Activated naive CD8-positive, alpha-beta T cell treated with anti-CD3 and anti-CD28 coated beads, Interleukin-2, amount 50 U/mL, for 16 hours (primary cell): ENCODE data around the gene HOXD13.

Experiments
- DNase-seq: peaks from one replicate; pipeline ENCODE4 v3.0.0-alpha.2; 2020; ENCODE audit warnings: low read depth, low spot score

Gene HOXD13

DNA sequence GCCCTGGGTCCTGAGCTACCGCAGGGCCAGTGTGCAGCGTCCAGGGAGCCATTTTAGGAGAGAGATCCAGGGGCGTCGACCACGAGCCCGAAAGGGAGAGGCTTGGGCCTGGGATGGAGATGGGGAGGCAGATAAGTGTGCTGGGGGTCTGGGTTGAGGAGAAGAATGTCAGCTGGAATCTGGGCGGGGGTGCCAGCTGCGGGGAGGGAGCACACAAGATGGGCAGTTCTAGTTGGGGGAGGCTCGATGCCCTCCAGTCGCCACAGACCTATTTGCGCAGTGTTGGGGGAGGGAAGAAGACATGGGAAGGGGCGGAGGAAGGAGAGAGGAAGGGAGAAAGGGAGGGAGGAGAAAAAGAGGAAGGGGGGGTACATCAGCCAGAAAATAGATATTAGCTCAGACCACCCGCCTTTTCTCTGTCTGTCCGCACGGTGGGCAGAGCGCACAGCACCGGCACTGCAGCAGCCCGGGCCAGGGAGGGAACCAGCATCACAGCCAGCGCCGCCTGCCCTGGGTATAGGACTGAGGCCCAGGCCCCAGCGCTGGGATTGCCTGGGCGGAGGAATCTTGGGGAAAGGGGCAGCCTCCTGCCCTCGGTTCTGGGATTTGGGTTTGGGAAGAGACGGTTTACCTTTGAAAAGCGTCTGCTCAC lies 12.7 kb downstream of the HOXD13 start:
- no peak for DNase-seq

DNA sequence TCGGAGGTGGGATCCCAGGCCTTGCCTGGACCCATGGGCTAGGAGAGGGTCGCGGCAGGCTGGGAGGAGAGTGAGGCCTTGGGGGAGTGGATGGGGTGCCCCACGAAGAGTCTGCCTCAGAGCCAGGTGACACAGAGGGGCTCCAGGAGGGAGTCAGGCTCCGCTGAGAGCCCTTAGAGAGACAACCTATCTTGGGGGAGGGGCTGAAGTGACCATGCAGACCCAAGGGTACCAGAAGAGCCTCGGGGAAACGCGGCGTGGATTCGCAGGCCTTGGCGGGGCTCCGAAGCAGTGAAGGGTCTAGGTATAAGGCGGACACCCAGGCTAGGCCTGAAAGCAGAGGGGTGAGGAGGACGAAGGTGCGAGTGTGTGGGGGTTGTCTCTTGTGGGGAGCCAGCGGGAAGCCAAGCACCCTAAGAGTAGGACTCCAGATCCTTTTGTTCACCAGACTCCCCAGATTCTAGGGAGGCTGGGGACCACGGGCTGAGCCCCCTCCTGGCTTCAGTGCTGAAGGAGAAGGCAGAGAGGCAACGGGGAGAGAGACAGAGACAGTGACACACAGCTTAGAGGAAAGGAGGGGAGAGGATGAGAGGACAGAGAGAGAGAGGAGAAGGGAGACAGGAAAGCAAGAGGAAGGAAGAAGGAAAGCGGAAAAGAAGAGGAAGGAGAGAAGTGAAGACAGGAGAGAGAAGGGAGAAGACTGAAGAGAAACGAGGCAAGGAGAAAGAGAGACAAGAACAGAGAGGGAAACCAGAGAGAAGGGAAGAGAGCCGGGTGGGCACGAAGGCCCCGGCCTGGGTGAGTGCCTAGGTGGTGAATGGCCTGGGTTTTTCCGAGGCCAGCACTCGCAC lies 13.4 kb downstream of the HOXD13 start:
- no peak for DNase-seq

DNA sequence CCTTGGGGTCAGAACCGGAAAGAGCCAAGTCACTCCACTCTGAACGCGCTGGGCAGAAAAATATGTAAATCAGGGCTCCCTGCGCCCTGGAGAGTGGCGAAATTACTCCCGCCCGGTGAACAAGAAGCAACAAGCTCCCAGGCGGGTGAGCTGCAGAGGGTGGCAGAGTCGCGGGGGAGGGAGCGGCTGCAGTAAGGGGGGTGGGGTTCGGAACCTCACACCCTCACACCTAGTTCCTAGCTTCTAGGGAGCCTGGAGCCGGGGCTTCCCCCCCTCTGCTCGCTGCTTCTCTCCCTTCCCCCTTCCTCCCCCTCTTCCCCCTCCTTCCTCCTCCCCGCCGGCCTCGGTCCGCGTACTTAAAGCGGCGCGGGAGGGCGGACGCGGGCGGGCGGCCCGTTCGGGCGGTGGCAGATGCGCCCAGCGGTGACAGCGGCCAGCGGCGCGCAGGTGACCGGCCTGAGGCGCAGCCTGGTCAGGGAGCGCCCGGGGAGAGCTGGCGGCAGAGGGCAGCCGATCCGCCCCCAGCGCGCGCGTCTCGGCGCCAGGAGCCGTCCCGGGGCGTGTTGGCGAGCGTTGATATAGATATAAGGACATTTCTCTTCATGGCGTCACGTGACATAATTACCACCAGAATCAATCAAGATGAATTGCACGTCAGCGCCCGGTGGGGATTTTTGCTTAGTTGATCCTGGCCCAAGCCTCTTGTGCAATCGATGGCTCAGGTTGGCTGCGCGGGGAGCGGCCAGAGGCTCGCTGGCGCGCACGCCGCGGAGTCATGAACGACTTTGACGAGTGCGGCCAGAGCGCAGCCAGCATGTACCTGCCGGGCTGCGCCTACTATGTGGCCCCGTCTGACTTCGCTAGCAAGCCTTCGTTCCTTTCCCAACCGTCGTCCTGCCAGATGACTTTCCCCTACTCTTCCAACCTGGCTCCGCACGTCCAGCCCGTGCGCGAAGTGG lies 14.3 kb downstream of the HOXD13 start, which contains the start of gene HOXD11:
HOXD11 (plus strand) TSS at position 700 of the 959 bp plus-strand sequence; CDS start at position 776, 76 bp downstream.
- no peak for DNase-seq

DNA sequence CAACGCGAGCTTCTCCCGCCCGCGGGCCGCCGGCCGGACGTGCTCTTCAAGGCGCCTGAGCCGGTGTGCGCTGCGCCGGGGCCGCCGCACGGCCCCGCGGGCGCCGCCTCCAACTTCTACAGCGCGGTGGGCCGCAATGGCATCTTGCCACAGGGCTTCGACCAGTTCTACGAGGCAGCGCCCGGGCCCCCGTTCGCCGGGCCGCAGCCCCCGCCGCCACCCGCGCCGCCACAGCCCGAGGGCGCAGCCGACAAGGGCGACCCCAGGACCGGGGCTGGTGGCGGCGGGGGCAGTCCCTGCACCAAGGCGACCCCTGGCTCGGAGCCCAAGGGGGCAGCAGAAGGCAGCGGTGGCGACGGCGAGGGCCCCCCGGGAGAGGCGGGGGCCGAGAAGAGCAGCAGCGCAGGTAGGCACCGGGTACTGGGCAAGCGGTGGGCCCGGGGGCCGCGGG lies 15.2 kb downstream of the HOXD13 start:
- no peak for DNase-seq

DNA sequence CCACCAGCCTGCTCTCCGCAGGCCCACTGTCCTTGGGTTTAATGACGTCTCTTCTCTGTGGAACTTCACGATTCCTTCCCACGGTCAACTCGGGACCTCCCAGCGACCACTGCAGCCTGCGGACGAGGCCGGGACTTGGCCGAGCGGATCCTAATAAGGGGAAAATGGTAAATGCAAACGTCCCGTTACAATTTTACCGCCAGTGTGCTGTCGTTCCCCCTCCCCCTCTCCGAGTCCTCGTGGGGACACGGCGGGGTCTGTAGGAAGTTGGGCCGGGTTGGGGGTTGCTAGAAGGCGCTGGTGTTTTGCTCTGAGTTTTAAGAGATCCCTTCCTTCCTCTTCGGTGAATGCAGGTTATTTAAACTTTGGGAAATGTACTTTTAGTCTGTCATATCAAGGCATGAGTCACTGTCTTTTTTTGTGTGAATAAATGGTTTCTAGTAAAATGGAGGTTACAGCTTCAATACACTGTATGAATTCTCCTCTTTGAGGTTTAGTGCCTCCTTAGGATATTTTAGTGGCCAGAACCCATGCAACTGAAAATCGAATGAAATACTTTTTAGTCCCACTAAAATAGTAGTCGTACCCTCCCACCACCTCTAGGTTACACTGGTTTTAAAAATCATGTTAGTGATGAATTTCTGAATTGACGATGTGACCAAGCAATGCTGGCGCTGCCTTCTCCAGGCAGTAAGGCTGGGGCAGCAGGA lies 16.8 kb downstream of the HOXD13 start:
- DNase-seq = no peak

DNA sequence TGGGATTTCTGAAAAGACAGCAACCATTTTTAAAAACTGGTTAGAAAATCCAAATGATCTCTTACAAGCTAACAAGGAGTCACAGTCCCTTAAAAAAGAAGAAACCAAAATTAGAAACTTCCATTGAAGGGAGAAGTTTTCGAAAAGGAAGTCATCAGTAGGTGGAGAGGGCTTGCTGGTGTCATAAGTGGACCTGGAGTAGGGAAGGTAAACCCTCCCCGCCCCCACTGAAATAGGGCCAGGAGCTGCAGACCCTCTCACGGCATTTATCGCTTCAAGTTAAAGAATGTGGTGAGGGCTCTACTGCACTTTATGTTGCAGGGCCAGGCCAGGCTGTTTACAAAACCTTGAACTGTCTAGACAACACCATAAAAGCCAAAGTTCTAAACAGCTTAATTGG lies 17.4 kb downstream of the HOXD13 start:
- no peak for DNase-seq

DNA sequence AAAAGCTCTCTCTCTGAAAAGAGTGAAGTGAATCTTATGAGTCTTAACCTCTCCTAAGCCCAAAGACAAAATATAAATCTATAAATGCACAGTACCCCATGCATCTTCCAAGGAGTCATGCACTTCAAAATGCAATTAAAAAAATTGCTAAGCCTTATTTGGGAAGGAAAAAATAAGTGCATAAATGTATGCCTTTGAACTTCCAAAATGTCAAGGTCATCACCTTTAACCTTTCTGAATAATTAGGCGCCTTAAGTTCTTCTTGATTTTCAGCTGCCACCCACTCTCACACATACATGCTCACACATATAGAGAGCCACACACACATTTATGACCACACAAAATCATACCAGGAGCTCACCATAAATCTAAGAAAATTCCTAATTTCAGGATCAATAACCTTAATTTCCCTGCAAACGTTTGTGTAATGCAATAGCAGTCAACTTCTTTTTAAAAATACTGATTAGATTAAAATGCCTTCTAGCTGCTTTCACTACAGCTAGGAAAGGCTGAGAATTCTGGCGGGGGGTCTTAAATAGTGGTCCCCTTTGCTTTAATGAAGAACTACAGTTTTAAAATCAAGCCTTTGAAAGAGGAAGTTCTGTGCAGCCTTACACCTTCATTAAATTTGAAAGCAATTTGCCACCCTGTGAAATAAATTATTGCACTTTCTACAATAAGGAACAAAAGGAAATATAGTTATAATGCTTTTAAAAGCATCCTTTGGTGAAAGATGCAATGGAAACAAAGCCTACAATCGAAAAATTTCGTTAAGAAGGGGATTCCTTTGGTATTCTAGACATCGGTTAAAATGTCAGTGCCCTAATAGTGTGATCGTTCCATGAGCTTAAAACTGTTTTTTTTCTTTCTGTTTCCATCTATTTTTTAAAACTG lies 18.1 kb downstream of the HOXD13 start:
- DNase-seq = no peak

DNA sequence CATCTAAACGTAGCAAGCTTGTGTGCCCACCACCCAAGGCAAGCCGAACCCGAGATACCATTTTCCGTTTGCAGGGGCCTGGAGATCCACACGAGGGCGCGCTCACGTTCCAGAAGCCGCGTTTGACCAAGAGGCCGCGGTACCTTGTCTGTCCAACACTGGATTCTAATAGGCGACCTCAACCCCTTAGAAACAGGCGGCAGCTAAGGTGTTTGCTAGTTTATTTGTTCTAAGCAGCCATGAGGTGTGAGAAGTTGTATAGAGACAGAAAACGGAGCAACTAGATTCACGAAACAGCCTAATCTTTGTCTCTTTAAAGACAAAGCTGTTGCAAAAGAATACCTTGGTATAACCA lies 18.8 kb downstream of the HOXD13 start:
- no peak for DNase-seq

DNA sequence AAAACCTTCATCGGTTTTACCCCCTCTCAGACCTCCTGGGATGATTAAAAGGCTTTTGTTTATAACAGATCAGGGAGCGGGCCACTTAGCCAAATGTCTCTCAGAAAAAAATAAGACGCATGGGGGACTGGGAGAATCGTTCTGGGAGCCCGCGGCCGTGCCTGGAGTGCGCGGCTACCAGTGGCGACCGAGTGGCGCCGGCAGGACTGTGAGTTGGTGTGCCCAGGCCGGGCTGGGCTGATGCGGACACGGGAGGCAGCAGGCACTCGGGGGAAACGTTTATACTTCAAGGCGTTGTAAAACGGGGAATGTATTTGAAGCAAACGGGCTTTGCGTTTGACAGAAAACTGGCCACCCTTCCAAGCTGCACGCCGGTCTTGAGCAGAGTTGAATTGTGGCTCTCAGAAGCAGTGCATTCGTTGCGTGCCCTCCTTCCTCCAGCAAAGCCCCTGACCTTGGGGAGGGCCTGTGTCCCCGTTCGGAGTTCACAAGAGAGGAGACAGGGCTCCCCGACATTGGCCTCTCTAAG lies 19.4 kb downstream of the HOXD13 start:
- no peak for DNase-seq

DNA sequence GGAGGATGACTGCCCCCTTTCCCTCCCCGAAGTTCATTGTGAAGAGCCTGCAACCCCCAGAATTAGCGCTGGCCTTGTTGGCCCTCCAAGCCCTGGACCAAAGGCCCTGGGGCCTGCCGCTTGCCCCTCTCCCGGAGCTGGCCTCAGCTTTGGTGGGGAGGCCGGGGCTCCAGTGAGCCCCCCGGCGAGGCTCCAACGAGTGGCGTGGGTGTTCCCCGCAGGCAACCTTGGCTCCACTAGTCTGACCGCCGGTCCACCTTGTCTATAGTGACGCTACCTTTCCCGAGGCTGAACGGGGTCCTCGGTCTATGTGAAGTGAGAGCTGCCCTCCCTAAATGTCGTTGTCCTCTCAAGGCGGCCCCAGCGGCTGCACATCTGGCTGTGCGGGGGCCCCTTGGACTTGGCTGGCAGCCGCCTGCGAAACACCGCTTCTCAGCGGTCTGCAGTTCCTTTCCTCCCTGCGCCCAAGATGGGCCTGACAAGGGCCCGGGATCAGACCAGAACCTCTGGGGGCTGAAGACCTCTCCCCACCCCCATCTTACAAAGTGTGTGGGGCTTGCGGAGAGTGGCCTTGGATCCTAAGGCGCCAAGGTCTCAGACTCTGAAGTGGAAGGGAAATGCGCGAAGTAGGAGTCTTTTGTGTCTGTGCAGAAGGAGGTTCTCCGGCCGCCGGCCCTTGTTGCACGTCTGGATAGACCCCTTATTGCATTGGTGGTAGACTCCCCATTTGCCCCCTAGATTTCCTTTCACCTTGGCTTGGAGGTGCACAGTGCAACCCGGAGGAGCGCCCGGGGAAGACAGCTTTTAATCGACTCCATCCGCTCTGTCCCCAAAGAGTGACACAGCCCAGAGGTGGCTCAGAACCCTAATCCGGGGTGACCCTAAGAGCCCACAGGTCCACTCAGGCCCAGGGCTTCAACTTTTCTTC lies 20.1 kb downstream of the HOXD13 start:
- no peak for DNase-seq

DNA sequence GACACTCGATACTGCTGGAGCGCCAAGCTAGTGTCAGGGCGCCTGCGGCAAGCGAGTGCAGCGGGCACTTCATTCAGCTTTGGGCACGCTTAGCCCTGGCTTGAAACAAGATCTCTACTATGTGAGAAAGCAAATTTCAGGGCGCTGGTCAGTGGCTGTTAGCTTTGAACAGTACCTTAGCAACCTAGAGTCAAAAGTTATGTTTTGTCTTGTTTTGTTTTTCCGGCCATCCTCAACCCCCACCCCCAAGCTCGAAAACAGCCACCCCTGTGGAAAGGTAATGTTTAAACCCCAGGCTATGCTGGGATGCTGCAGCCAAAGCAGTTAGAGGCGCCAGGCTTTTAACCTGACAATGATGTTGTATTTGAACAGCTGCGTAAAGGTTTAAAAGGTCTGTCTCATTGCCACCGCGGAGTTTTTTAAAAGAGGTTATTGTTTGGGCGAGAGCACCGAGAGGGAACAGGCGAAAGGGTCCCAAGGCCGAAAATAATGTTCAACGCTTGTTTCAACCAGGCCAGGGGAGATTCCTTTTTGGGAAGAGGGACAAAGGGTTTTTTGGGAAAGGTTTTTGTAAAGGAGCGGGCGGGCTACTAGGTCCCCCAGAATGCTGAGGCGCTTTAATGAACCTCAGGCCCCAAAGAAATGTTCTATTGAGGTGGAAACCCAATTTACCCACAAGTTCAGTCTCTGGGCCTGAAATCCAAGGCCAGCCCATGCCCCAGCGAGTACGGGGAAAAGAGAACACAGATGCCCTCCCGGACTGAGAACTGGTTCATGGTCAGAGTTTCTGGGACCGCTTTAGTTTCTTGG lies 21.8 kb downstream of the HOXD13 start:
- DNase-seq = no peak

DNA sequence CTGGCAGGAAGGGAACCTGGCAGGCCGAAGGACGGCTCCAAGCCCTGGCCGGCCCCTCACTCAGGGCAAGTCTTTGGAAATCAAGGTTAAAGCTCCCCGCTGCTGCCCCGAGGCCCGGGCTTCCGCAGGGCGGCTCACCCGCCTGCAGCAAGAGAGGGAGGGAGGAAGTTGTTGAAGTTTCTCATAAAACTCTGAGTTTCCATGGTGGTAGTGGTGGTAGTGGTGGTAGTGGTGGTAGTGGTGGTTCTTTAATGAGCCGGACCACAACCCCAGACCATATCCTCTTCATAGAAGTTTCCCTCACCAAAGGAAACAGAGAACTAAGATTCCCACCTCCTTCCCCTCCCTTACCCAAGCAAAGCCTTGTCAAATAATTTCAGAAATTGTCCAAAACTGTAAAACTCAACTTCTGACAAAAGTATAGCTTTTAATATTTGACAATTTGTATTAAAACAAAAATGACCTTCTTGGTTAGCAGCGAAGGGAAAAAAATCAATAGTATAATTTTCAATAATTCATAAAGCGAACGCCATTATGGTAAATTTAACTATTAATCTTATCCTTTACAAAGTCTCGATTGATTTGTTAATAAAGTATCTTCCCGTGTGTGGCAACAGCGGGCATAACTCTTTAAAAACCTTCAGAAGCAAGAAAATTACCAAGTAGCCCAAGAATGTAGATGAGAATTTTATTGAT lies 22.6 kb downstream of the HOXD13 start:
- DNase-seq = no peak

DNA sequence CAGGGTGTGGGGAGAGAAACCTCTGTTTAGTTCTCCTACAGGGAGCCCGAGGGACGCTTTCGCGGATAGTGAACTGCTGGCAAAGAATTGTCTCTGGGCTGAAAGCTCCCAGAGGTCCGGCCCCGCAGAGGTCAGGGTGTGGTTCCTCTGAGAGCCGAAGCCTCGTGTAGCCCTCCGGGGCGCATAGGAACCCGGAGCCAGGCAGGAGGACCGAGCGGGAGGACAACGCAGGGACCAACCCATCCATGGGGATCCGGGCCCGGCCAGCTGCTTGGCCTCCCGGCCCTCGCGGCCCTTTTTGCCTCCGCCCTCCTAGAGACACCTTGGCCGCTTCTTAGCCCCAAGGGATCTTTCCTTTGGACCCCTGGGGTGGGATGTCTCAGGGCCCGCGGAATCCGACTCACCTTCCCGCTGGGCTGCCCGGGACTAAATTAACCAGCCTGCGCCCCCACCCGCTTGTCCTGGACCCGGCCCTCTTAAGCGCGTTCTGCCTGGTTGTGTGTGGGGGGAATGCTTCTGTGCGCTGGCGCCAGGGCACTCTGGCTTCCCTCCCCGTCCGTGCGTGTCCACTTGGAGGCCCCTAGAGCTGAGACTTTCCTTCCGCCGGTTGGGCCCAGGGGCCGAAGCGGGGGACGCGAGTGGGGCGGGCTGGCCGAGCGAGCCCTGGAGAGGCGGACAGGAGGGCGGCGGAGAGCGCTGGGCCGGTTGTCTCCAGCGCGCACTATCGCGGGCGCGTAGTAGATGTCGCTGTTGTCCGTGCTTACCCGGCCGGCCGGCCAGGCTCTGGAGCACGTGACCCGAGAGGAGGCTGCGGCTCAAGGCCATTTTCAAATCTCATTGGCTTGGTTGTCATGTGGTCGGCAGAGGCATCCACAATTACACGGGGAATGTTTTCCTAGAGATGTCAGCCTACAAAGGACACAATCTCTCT lies 23.6 kb downstream of the HOXD13 start, which contains the start of gene HOXD10:
HOXD10 (plus strand) TSS at position 896 of the 931 bp plus-strand sequence. CDS start 56 bp downstream, outside the sequence.
- DNase-seq = no peak

DNA sequence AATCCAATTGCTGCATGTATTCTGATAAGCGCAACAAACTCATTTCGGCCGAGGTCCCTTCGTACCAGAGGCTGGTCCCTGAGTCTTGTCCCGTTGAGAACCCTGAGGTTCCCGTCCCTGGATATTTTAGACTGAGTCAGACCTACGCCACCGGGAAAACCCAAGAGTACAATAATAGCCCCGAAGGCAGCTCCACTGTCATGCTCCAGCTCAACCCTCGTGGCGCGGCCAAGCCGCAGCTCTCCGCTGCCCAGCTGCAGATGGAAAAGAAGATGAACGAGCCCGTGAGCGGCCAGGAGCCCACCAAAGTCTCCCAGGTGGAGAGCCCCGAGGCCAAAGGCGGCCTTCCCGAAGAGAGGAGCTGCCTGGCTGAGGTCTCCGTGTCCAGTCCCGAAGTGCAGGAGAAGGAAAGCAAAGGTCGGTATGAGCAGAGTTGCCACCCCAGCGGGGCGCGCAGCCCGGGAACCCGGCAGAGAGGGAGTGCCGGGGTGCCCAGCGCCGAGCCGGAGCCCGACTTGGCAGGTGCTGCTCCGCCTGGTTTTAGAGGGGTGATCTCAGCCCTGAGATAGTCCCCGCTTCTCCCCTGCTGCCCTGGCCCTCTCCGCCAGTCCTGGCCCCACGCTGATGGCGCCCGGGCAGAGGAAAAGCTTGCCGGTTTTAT lies 24.8 kb downstream of the HOXD13 start:
- no peak for DNase-seq

DNA sequence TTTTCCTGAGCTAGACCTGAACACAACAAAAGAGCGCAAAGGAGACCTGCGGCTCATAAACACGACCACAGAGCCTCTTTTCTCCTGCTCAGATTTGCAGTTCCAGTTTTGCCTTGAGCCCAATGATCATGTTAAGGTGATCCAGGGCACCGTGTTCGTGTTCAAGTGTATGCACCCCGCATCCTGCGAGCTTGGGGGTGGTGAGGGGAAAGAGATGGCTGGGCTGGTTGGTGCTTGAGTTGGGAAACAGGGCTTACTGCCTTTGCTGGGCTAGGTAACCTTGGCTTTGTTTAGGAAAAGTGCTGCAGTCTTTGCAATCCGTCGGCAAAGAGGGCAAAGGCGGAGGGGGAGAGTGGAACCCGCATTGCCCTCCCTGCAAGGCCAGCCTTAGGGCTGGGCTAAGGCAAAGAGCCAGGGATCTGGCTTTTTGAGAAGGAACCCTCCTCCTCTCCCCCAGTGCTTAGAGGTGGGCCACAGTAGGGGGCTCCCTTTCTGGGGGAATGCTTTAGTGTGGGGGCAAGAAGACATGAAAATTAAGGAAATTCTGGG lies 25.4 kb downstream of the HOXD13 start:
- no peak for DNase-seq
